ENCODE measurements around the gene CHCHD3. TPM values are rescaled to one million over a fixed set of nuclear protein-coding genes. Genes with fewer than 3 reads are reported as not detected.

Gene CHCHD3
- total RNA-seq, 4 donors from 2014 or later: 54.0 to 88.6 (median 61.3) TPM

DNA sequence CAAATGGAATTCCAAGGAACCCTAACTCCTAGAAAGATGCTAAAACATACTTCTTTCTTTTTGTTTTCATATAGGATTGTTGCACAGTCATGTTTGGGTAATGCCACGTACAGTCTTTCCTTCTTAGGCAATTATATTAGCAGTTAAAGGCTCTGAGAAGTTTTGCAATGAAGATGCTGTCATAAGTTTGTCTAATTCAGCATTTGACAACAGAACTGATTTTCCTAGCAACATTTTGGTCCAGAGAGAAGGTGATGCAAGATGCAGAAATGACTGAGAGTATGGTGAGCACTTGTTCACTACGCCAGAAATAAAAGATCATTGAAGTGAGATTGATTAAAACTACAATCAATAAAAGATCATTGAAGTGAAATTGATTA, 321.7 kb downstream of the CHCHD3 start:
- no peaks in the 10 kb centered on the region for H3K4me1 ChIP-seq
- H3K4me3 ChIP-seq: no peak overlapping the region
- no peaks in the 10 kb centered on the region for H3K27me3 ChIP-seq
- no peak for ATAC-seq
- no peaks in the 10 kb centered on the region for H3K36me3 ChIP-seq
- no peak overlapping the region for H3K27ac ChIP-seq
- WGBS, 2 donors (ENCODE audit: low coverage in 1 of 2): 84 to 93% methylated on average over 2 of the region's 2 CpGs
- H3K9me3 ChIP-seq: no peaks in the 10 kb centered on the region
- TF ChIP-seq EP300 (IDR thresholded peaks at IDR 0.05) (no peak), POLR2AphosphoS5 (IDR thresholded peaks at IDR 0.05) (no peak), POLR2A (IDR thresholded peaks at IDR 0.05) (no peak)
- TF ChIP-seq, protein P1, sequence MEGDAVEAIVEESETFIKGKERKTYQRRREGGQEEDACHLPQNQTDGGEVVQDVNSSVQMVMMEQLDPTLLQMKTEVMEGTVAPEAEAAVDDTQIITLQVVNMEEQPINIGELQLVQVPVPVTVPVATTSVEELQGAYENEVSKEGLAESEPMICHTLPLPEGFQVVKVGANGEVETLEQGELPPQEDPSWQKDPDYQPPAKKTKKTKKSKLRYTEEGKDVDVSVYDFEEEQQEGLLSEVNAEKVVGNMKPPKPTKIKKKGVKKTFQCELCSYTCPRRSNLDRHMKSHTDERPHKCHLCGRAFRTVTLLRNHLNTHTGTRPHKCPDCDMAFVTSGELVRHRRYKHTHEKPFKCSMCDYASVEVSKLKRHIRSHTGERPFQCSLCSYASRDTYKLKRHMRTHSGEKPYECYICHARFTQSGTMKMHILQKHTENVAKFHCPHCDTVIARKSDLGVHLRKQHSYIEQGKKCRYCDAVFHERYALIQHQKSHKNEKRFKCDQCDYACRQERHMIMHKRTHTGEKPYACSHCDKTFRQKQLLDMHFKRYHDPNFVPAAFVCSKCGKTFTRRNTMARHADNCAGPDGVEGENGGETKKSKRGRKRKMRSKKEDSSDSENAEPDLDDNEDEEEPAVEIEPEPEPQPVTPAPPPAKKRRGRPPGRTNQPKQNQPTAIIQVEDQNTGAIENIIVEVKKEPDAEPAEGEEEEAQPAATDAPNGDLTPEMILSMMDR (IDR thresholded peaks at IDR 0.05): no peak

DNA sequence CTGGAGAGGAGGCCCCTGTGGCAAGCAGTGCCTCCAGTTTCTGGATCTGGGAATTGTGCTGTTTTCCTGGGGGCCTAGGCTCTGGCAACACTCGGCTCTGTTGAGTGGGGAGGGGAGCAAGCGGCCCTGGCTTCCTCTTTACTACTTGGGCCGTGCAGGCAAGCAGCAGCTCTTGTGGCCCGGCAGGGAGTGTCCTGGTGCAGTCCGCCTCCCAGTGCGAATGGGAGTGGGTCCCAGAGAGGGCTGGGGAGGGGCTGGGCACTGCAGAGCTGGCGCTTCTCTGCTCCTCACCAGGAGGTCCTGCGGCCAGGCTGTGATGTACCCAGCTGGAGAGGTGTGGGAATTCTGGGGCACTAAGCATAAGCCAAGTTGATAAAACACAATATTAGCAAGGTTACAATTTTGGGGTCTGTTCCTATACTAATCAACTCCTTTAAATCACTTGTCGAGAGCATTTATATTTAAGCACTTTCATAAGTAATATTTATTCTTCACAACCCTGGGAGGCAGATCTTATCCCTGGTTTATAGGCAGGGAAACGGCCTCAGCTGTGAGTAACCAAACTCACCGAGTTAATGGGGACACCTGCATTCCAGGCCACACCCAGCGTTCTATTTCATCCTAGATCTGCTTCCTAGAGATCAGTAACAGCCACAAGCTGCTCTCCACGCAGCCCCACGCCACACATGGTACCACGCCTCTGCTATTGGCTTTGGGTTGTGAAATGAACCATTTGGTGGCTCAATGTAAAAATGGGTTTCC, 322.2 kb downstream of the CHCHD3 start:
- Histone ChIP-seq H3K27me3 (no peaks in the 10 kb centered on the region), H3K4me3 (no peak overlapping the region), H3K9me3 (no peaks in the 10 kb centered on the region), H3K27ac (no peak overlapping the region), H3K4me1 (no peaks in the 10 kb centered on the region), H3K36me3 (no peaks in the 10 kb centered on the region)
- no peak for ATAC-seq
- TF ChIP-seq EP300 (IDR thresholded peaks at IDR 0.05) (no peak), POLR2AphosphoS5 (IDR thresholded peaks at IDR 0.05) (no peak), POLR2A (IDR thresholded peaks at IDR 0.05) (no peak)
- TF ChIP-seq, protein P1 (IDR thresholded peaks at IDR 0.05): no peak
- WGBS, 2 donors (ENCODE audit: low coverage in 1 of 2): 78 to 93% methylated on average over 3 to 7 of the region's 15 CpGs

- Histone ChIP-seq H3K4me1 (no peaks in the 10 kb centered on the region), H3K9me3 (no peaks in the 10 kb centered on the region), H3K27me3 (no peaks in the 10 kb centered on the region), H3K27ac (no peak overlapping the region), H3K36me3 (no peaks in the 10 kb centered on the region), H3K4me3 (no peak overlapping the region)
- no peak for ATAC-seq
- 80 to 88% methylated on average over 3 to 4 of the region's 5 CpGs for WGBS, 2 donors (ENCODE audit: low coverage in 1 of 2)
- no peak for TF ChIP-seq POLR2A (IDR thresholded peaks at IDR 0.05)
- TF ChIP-seq, protein P1 (IDR thresholded peaks at IDR 0.05): no peak
- TF ChIP-seq EP300 (IDR thresholded peaks at IDR 0.05): no peak
- no peak for TF ChIP-seq POLR2AphosphoS5 (IDR thresholded peaks at IDR 0.05)
Measured at GRCh38 chr7:132758986-132759385, 322.9 kb downstream of the CHCHD3 start.

DNA sequence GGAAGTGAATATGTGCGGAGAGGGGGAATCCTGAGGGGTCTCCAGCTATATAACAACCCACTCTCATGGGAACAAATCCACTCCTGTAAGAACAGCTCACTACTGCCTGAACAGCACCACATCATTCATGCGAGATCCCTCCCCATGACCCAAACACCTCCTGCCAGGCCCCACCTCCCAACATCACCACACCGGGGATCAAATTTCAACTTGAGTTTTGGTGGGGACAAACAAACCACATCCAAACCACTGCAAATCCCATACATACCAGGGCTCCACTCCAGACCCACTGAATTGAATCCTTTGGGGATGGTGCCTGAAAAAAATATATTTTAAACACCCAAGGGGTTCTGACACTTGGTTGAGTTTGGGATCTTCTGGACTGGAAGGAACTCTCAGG, 324.1 kb downstream of the CHCHD3 start:
- Histone ChIP-seq H3K4me1 (no peaks in the 10 kb centered on the region), H3K27ac (no peak overlapping the region), H3K27me3 (no peaks in the 10 kb centered on the region), H3K36me3 (no peaks in the 10 kb centered on the region), H3K4me3 (no peak overlapping the region), H3K9me3 (no peaks in the 10 kb centered on the region)
- WGBS, 2 donors (ENCODE audit: low coverage in 1 of 2): 60 to 70% methylated on average over 1 of the region's 3 CpGs
- TF ChIP-seq POLR2A (IDR thresholded peaks at IDR 0.05): no peak
- no peak for TF ChIP-seq POLR2AphosphoS5 (IDR thresholded peaks at IDR 0.05)
- TF ChIP-seq, protein P1 (IDR thresholded peaks at IDR 0.05): no peak
- TF ChIP-seq EP300 (IDR thresholded peaks at IDR 0.05): no peak
- no peak for ATAC-seq

- Histone ChIP-seq H3K27ac (no peak overlapping the region), H3K36me3 (no peaks in the 10 kb centered on the region), H3K27me3 (no peaks in the 10 kb centered on the region), H3K4me1 (no peaks in the 10 kb centered on the region), H3K9me3 (no peaks in the 10 kb centered on the region), H3K4me3 (no peak overlapping the region)
- ATAC-seq: no peak
- TF ChIP-seq, protein P1 (IDR thresholded peaks at IDR 0.05): no peak
- no peak for TF ChIP-seq POLR2A (IDR thresholded peaks at IDR 0.05)
- TF ChIP-seq POLR2AphosphoS5 (IDR thresholded peaks at IDR 0.05): no peak
- TF ChIP-seq EP300 (IDR thresholded peaks at IDR 0.05): no peak
- 71 to 86% methylated on average over 1 to 3 of the region's 5 CpGs for WGBS, 2 donors (ENCODE audit: low coverage in 1 of 2)
Measured at GRCh38 chr7:132756484-132756990, 325.4 kb downstream of the CHCHD3 start.
